Ishikawa (cell line): ENCODE data around the gene TEFM.

Experiments
- CEBPB ChIP-seq: IDR thresholded peaks from 2 replicates; pipeline ENCODE4 v1.6.1; 2012
- CREB1 ChIP-seq: IDR thresholded peaks from 2 replicates; pipeline ENCODE4 v1.6.1; 2012; ENCODE audit warnings: low read depth
- EGR1 ChIP-seq: IDR thresholded peaks from 2 replicates; pipeline ENCODE4 v1.6.1; 2012
- EP300 ChIP-seq: IDR thresholded peaks from 2 replicates; pipeline ENCODE4 v1.6.1; 2012; ENCODE audit warnings: borderline replicate concordance
- FOXM1 ChIP-seq: IDR thresholded peaks from 2 replicates; pipeline ENCODE4 v1.6.1; 2012; ENCODE audit warnings: low read depth, borderline replicate concordance
- NFIC ChIP-seq: IDR thresholded peaks from 2 replicates; pipeline ENCODE4 v1.6.1; 2012
- RAD21 ChIP-seq: IDR thresholded peaks from 2 replicates; pipeline ENCODE4 v1.6.1; 2012; ENCODE audit warnings: low read depth
- TAF1 ChIP-seq: IDR thresholded peaks from 2 replicates; pipeline ENCODE4 v1.6.1; 2012; ENCODE audit warnings: low read depth, mild to moderate bottlenecking
- TCF12 ChIP-seq: IDR thresholded peaks from 2 replicates; pipeline ENCODE4 v1.6.1; 2012; ENCODE audit warnings: low read depth
- TEAD4 ChIP-seq: IDR thresholded peaks from 2 replicates; pipeline ENCODE4 v1.6.1; 2012
- YY1 ChIP-seq: IDR thresholded peaks from 2 replicates; pipeline ENCODE4 v1.6.1; 2012; ENCODE audit warnings: low read depth
- ZBTB7A ChIP-seq: IDR thresholded peaks from 2 replicates; pipeline ENCODE4 v1.6.1; 2012; ENCODE audit warnings: low read depth
- TF ChIP-seq, protein P1 (sequence below): IDR thresholded peaks from 2 replicates; pipeline ENCODE4 v1.6.1; 2012
- TF ChIP-seq, protein P2 (sequence below): IDR thresholded peaks from 2 replicates; pipeline ENCODE4 v1.6.1; 2012
- TF ChIP-seq, protein P3 (sequence below): IDR thresholded peaks from 2 replicates; pipeline ENCODE4 v1.6.1; 2012; ENCODE audit warnings: low read depth, mild to moderate bottlenecking

TEFM gene

DNA sequence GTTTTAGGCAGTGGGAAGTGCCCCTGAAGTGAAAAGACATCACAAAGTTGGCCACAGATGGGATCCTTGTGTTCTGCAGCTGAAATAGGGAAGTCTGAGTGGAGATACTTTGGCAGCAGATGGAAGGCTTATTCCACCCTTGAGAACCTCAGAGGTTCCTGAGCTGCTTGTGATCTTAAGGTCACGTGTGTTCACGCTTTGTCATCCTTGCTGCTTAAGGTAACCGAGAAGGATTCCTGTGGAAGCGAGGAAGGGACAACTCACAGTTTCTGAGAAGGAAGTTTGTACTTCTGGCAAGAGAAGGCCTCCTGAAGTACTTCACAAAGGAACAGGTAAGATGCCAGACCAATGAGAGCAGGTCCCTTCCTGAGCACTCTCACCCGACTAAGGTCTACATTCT, 27.9 kb upstream of the TEFM start:
- TF ChIP-seq EP300 (no peak), NFIC (no peak), ZBTB7A (no peak), CEBPB (no peak), TEAD4 (no peak), TCF12 (no peak), RAD21 (no peak), FOXM1 (no peak), TAF1 (no peak), CREB1 (no peak), YY1 (no peak), EGR1 (no peak)
- TF ChIP-seq, protein P1, sequence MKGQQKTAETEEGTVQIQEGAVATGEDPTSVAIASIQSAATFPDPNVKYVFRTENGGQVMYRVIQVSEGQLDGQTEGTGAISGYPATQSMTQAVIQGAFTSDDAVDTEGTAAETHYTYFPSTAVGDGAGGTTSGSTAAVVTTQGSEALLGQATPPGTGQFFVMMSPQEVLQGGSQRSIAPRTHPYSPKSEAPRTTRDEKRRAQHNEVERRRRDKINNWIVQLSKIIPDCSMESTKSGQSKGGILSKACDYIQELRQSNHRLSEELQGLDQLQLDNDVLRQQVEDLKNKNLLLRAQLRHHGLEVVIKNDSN, result no peak
- TF ChIP-seq, protein P2, sequence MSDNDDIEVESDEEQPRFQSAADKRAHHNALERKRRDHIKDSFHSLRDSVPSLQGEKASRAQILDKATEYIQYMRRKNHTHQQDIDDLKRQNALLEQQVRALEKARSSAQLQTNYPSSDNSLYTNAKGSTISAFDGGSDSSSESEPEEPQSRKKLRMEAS, result no peak
- TF ChIP-seq, protein P3, sequence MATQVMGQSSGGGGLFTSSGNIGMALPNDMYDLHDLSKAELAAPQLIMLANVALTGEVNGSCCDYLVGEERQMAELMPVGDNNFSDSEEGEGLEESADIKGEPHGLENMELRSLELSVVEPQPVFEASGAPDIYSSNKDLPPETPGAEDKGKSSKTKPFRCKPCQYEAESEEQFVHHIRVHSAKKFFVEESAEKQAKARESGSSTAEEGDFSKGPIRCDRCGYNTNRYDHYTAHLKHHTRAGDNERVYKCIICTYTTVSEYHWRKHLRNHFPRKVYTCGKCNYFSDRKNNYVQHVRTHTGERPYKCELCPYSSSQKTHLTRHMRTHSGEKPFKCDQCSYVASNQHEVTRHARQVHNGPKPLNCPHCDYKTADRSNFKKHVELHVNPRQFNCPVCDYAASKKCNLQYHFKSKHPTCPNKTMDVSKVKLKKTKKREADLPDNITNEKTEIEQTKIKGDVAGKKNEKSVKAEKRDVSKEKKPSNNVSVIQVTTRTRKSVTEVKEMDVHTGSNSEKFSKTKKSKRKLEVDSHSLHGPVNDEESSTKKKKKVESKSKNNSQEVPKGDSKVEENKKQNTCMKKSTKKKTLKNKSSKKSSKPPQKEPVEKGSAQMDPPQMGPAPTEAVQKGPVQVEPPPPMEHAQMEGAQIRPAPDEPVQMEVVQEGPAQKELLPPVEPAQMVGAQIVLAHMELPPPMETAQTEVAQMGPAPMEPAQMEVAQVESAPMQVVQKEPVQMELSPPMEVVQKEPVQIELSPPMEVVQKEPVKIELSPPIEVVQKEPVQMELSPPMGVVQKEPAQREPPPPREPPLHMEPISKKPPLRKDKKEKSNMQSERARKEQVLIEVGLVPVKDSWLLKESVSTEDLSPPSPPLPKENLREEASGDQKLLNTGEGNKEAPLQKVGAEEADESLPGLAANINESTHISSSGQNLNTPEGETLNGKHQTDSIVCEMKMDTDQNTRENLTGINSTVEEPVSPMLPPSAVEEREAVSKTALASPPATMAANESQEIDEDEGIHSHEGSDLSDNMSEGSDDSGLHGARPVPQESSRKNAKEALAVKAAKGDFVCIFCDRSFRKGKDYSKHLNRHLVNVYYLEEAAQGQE, result no peak

DNA sequence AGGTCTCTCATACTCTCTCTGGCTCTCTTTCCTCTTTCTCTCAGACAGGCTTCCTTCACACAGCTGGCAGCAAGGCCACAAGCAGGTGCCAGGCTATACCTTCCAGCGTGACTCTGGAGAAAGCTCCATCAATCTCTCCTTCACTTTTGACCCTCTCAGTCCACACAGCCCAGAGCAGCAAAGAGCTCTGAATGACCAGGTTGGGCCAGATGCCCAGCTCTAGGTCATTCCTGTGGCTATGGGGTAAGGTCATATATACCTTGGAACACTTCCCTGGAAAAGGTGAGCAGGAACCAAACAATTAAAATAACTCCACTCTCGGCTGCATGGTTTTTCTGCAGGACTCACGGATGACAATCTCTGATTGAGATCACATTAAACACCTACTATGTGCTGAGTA, 24.5 kb upstream of the TEFM start:
- TF ChIP-seq ZBTB7A (no peak), CREB1 (no peak), RAD21 (no peak)

DNA sequence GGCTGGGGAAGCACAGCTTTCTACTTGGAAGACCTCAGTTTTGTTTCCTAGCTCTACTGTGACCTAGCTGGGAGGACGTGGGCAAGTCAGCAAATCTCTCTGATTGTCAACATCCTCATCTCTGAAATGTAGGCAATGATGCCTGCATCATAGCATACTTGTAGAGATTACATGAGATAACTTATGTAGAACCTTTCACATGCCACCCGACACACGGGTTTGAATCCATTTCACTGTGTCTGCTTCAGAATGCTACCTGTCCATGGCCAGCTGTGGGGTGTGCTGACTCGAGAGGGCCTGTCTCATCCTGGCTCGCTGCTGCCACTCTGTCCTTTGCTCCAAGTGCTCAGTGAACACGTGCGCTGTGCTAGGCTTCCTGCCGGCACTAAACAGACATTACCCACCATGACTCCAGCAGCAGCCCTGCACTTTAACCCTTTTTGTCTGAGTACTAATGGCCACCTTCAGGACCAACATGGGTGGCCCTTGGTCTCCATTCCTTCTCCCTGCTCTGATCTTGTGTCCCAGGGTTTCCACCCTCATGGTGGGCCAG, 23.1 kb upstream of the TEFM start:
- TF ChIP-seq, protein P3, result no peak
- TF ChIP-seq EP300 (no peak), YY1 (no peak), TAF1 (no peak), RAD21 (no peak), NFIC (no peak), CREB1 (no peak)
- TF ChIP-seq, protein P1, result no peak

DNA sequence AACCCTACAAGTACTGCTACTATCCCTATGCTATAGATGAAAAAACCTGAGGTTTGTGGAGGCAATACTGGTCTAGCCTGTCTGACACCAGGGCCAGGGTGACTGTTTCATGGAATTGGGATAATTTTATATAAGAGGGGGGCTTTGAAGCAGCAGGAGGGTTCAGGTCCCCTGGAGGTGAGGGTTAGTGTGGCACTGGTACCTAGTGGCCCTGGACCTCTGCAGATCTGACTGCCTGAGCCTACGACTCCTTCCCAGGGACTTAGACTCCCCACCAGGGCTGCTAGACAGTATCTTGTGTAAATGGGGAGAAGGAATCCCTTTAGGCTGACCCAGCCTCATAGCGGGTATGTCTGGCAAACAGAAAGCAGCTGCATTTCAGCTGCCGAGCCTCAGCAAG, 22.5 kb upstream of the TEFM start:
- TF ChIP-seq, protein P2, result no peak
- TF ChIP-seq TCF12, result no peak
- TF ChIP-seq CREB1, result no peak
- no peak for TF ChIP-seq YY1
- no peak for TF ChIP-seq NFIC
- TF ChIP-seq FOXM1, result no peak
- no peak for TF ChIP-seq RAD21
- TF ChIP-seq TEAD4, result no peak
- TF ChIP-seq, protein P1, result no peak
- no peak for TF ChIP-seq ZBTB7A
- TF ChIP-seq CEBPB, result no peak
- no peak for TF ChIP-seq EGR1
- TF ChIP-seq, protein P3, result no peak
- TF ChIP-seq EP300, result no peak
- TF ChIP-seq TAF1, result no peak
